HCEC 1CT (cell line): ENCODE data around the gene DNAAF1.
"Not testable (repeated sequence)": the region's sequence is repeated elsewhere in the genome, so short reads cannot be mapped to it uniquely, and the experiment has no call there.

Experiments
- DNase-seq: peaks from one replicate; pipeline ENCODE4 v3.0.0-alpha.2; 2017

Gene DNAAF1

DNA sequence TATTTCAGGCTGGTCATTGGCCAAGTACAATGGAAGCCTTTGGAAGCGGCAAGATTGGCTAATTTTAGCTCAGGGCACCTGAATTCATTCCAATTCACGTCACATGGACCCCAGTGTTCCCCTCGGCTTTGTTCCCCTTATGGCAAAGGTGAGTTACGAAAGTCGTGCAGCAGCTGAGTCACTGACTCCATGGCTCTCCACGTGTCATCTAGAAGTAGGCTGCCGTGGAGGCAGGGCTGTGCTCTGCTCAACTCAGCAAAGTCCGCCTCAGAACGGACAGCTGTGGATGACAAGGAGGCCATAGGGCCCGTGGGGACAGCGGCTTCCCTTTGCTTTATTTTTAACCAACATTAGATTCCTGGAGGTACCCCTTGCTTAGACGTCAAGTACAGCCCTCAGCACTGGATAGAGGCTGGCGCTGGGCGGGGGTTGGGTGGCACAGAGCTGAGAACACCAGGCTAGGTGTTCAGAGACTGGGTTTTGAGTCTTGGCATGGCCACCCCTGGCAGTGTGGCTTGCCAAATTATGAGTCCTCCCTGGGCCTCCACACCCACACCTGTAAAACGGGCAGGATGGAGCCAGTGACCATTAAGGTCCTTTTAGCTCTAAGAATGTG, 69.5 kb downstream of the DNAAF1 start:
- DNase-seq, result no peak

DNA sequence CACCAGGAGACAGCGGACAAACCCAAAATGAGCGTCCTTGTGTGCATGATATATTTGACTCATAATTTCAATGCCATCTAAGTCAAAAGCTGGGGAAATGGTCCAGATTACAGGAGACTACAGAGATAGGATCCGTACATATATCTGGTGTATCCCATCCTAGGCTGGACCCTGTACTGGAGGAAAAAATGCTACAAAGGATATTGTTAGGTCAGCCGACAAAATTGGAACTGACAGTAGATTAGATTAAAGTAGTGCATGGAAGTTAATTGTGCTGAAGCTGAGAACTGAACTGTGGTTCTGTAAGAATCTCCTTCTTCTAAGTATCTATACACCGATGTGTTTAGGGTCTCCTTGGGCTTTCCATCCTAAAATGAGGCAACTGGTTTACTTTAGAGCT, 70.4 kb downstream of the DNAAF1 start:
- no peak for DNase-seq

GRCh38 chr16:84216144-84216543, 71.0 kb downstream of the DNAAF1 start:
- DNase-seq, result not testable (repeated sequence)

GRCh38 chr16:84218176-84218823, 73.2 kb downstream of the DNAAF1 start:
- DNase-seq, result no peak

DNA sequence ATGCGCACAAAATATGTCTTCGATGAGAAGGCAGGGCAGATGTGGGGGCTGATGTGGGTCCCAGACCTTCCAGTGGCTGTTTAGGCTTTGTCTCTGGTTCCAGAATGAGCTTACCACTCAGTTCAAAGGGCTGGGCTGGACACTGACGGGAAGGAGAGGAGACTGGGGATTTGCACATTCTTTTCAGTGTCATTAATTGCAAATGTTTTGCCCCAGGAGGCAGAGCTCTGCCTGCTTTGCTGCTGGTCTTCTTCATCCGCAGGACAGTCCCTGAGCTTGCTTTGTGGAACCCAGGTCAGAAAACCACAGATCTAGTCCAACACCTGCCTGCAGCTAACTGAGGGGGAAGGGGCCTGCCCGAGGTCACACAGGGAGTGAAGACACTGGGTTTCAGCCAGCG, 73.8 kb downstream of the DNAAF1 start:
- no peak for DNase-seq

GRCh38 chr16:84220851-84221250, 75.7 kb downstream of the DNAAF1 start:
- no peak for DNase-seq

GRCh38 chr16:84223456-84223855, 78.3 kb downstream of the DNAAF1 start:
- no peak for DNase-seq

DNA sequence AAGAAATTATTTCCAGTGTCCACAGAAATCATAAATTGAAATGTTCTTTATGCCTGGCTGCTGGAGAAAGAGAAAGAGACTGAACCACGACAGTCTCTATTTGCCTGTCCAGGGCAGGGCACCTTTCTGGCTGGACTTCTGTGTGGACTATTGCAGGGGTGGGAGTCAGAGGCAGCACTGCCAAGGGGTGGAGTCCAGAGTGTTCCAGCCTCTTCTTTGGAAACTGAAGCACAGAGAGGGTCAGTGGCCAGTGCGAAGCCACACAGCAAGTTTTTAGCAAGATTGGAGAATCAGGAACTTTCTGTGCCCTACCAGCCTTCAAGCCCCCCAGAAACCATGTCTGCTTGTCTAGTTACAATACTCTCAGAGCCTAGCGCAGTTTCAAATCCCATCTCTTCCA, 79.4 kb downstream of the DNAAF1 start:
- DNase-seq, result no peak

- no peak for DNase-seq
Measured at GRCh38 chr16:84225126-84225525, 80.0 kb downstream of the DNAAF1 start.

DNA sequence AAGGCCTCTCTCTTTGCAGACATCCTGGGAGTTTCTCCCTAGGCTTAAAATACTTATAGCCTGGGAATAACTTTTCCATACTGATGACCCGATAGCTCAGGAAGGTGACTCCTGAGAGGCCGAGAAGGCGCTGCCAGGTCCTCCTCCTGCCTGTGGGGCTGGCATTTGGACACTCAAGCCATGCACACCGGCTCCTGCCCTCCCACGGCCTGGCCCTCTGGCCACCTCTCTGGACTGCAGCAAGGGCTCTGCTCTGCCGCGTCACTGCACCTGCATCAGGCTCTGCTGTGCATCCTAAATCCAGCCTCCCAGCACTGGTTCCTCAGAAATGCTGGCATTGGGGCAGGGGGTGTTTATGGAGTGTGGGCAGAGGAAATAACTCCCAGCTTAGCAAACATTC, 80.5 kb downstream of the DNAAF1 start:
- DNase-seq, result no peak

GRCh38 chr16:84226026-84226425, 80.9 kb downstream of the DNAAF1 start:
- no peak for DNase-seq
